Subcutaneous adipose tissue (tissue), 4 donors: Measurements from ENCODE around the gene CKAP2L. TPM values are rescaled to one million over a fixed set of nuclear protein-coding genes. Genes with fewer than 3 reads are reported as not detected.

Experiments
- total RNA-seq, 4 donors: library from RNA; depleted of rRNA; stranded (reverse); fragments of >200 nt; gene quantifications; one replicate each; pipeline ENCODE4 v1.1.0, GENCODE V29; 2016
- TF ChIP-seq, protein P1 (sequence below): fragments of 450-650 bp; IDR thresholded peaks from one replicate; pipeline ENCODE4 v1.5.1; 2016; ENCODE audit warnings: low read depth, mild to moderate bottlenecking, control low read depth, antibody characterized with exemption, moderate library complexity

CKAP2L gene
- total RNA-seq, 4 donors from 2014 or later = 0.19 to 3.1 (median 1.5) TPM; not detected in 1

DNA sequence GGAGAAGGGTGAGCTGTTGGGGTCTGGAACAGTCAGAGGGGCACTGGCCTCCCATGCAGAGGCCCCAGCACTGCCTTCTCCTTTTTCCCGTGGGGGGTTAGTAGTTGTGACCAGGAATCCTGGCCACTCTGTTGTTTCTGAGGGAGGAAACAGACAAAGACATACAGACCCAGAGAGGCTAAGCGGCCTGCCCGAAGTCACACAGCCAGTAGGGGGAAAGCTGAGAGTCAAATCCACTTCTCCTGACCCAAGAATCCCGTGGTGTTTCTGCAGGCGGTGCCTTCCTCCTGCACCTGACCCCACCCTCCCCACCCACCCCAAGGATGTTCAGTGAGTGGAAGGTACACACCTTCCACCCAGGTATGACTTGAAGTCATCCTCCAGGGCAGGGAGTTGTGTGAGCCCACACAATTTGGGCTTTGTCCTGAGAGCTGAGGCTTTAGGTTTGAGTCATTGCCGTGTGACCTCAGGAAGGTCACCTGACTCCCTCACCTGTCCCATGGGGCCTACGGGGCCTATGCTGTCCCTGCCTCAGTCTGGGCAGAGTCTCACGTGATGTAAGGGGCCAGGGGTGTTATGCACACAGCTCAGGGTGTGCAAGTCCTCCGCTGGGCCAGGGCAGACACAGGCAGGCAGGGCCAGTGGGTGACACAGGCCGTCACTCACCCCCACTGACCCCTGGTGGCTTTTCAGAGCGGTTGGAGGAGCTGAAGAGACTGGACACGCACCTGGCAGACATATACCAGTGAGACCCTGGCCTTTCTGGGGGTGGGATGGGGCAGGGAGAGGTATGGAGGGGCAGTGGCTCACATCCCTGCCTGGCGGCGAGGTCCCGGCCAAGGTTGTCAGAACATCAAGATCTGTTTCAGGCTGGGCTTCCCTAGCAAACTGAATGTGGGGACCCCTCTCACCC, 38.6 kb downstream of the CKAP2L start:
- TF ChIP-seq, protein P1, sequence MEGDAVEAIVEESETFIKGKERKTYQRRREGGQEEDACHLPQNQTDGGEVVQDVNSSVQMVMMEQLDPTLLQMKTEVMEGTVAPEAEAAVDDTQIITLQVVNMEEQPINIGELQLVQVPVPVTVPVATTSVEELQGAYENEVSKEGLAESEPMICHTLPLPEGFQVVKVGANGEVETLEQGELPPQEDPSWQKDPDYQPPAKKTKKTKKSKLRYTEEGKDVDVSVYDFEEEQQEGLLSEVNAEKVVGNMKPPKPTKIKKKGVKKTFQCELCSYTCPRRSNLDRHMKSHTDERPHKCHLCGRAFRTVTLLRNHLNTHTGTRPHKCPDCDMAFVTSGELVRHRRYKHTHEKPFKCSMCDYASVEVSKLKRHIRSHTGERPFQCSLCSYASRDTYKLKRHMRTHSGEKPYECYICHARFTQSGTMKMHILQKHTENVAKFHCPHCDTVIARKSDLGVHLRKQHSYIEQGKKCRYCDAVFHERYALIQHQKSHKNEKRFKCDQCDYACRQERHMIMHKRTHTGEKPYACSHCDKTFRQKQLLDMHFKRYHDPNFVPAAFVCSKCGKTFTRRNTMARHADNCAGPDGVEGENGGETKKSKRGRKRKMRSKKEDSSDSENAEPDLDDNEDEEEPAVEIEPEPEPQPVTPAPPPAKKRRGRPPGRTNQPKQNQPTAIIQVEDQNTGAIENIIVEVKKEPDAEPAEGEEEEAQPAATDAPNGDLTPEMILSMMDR = no peak

DNA sequence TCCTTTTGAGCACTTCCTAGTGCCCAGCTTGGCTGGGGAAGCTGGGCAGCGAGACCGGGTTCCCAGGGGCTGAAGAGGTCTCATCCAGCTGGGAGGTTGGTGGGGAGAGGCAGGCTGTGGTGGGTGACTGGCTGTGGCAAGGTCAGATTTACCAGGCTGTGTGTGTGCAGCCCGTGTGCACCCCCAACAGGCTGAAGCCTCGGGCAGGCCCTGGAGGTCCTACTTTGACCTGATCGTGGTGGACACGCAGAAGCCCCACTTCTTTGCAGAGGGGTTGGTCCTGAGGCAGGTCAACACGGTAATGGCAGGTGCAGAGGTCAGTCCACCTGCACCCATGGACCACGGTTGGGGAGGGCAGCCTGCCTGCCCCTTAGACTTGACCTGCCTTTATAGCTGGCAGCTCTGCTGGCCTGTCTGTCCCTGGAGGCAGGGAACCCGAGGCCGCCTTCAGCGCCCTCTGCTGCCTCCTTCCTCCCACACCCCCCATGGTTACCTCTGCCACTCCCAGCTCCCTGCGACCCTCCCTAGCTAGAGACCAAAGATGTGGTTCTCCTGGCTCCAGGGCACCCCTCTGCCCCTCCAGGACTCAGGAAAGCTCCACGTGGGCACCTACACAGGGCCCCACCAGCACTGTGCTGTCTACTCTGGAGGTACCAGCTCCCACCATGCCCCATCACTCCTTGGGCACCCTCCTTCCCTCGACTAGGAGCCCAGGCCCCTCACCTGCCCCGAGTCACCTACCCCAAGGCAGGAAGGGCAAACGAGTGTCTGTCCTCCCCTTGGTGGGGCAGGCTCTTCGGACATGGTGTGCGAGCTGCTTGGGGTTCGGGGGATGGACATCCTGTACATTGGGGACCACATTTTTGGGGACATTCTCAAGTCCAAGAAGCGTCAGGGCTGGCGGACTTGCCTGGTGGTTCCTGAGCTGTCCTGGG, 39.6 kb downstream of the CKAP2L start:
- TF ChIP-seq, protein P1 = no peak

DNA sequence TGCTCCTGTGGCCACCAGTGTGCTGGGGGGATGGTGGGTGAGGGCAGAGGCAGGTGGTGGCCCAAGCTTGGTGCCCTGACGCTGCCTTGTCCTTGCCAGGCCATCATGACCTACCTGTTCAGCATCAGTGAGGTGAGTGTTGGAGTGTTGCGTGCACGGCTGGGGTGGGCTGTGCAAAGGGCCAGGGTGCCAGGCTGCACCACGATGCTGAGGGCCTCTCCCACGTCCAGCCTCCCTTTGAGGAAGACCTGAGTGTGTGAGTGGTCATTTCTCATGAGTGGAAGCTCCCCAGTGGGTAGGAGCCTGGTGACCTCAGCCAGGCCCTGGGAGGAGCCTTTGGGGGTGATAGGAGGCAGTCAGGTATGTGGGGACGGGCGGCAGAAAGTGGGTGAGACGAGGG, 40.4 kb downstream of the CKAP2L start:
- TF ChIP-seq, protein P1 = no peak

DNA sequence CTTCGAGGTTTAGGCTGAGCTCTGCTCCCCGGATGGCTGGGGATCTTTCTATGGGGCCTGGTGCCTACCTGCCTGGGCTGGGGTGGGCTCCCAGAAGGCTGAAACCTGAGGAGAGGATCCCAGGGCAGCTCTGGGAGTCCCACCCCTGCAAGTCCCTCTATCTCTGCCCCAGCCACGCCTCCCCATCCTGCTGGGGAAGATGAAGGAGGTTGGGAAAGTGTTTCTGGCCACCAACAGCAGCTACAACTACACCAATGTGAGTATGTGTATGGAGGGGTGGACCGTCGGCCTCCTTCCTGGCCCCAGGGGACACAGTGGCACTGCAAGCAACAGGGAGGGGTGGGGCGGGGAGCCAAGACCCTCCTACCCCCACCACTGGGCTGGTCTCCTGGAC, 40.9 kb downstream of the CKAP2L start:
- TF ChIP-seq, protein P1 = no peak

DNA sequence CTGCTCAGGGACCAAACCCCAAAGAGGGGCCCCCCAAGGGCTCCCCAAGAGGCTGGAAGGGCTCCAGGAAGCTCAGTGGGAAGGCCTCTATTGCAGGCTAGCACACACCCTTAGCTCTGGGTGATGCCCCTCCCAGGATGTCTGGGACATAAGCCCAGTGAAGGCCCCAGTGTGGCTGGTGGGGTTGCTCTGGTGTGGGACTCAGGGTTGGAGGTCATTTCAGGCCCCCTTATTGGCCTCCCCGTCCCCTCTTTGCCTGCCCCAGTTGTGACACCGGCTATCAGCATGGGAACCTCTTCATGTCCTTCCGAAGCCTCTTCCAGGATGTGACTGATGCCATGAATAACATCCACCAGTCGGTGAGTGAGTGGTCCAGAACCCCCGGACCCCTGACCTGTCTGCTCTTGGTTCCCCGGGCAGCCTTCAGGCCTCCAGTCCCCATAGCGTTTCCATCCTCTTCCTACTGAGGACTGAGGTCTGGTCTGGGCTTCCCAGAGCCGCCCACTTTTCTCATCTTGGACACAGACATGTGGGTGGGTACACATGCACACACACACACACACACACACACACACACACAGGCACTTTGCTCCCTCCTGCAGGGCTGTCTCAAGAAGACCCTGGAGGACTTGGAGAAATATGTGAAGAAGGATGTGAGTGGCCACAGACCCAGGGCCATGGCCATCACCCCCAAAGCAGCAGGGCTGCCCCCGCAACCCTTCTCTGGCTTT, 41.4 kb downstream of the CKAP2L start:
- TF ChIP-seq, protein P1 = no peak

DNA sequence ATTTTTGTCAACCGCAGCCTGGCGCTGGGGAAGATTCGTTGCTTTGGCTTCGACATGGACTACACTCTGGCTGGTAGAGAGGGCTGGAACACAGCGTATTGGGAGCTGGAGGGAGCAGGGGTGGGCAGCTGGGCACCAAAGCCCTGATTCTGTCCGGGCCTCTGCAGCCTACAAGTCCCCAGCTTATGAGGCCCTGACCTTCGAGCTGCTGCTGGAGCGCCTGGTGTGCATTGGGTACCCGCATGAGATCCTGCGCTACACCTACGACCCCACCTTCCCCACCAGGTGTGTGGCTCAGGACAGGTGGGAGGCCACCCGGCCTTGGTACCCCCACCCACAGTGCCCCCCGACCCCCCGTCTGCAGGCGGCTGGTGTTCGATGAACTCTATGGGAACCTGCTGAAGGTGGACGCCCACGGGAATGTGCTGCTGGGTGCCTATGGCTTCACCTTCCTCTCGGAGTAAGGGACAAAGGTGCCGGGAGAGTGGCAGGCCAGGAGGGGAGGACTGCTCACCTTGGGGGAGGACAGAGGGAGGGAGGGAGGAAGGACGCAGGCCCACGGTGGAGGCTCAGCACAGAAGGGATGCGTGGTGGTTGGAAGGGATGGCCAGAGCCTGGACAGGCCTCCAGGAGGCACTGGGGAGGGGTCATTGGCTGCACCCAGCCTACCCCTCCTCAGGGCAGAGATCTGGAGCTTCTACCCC, 42.4 kb downstream of the CKAP2L start:
- TF ChIP-seq, protein P1 = no peak
